ENCODE results near the gene TMEM41B.

DNA sequence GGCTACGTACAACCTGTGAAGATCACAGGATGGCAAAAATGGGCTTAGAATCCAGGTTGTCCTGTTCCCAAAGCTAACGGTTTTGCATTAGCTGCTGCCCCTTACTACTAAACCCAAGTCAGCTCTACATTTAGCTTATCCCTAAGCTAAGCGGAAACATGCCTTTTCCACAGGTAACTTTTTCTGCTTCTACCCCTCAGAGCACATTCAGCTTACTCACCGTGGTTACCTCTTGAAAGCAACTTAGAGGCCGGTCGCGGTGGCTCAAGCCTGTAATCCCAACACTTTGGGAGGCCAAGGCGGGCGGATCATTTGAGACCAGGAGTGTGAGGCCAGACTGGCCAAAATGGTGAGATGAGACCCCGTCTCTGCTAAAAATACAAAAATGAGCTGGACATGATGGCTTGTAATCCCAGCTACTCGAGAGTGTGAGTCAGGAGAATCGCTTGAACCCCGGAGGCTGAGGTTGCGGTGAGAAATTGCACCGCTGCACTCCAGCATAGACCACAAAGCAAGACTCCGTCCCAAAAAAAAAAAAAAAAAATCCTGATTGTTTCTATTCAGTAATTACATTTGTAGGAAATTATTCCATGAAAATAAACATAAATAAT lies 790 bp upstream of the TMEM41B start:
- TF ChIP-seq, protein P1, sequence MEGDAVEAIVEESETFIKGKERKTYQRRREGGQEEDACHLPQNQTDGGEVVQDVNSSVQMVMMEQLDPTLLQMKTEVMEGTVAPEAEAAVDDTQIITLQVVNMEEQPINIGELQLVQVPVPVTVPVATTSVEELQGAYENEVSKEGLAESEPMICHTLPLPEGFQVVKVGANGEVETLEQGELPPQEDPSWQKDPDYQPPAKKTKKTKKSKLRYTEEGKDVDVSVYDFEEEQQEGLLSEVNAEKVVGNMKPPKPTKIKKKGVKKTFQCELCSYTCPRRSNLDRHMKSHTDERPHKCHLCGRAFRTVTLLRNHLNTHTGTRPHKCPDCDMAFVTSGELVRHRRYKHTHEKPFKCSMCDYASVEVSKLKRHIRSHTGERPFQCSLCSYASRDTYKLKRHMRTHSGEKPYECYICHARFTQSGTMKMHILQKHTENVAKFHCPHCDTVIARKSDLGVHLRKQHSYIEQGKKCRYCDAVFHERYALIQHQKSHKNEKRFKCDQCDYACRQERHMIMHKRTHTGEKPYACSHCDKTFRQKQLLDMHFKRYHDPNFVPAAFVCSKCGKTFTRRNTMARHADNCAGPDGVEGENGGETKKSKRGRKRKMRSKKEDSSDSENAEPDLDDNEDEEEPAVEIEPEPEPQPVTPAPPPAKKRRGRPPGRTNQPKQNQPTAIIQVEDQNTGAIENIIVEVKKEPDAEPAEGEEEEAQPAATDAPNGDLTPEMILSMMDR (IDR thresholded peaks at IDR 0.05), result no peak
- TF ChIP-seq POLR2A (IDR thresholded peaks at IDR 0.05), result no peak

All from heart left ventricle (tissue), 13 donors.